Measurements from ENCODE around the gene IL10.
"Not testable (repeated sequence)": the region's sequence is repeated elsewhere in the genome, so short reads cannot be mapped to it uniquely, and the experiment has no call there.

IL10 gene

DNA sequence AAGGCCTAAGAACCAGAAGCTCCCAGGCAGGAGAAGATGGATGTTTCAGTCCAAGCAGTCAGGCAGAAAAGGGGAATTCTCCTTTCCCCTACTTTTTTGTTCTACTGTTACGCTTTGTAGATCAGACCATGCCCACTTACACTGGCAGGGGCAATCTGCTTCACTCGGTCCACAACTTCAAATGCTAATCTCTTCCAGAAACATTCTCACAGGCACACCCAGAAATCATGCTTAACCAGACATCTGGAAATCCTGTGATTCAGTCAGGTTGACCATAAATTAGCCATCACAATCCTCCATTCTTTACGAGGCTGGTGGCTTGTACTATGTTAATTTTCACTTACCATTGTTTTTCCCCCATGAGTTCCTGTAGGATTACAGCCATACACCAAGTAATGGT is 23.8 kb upstream of the IL10 start:
- no peak for DNase-seq (ENCODE audit: low read depth)
- H3K4me3 ChIP-seq (ENCODE audit: low read depth, low read length), result no peak overlapping the region

- H3K4me3 ChIP-seq (ENCODE audit: low read depth, low read length), result no peak overlapping the region
- no peak for DNase-seq (ENCODE audit: low read depth)
Observed at GRCh38 chr1:206794294-206794908, 22.1 kb upstream of the IL10 start.

DNA sequence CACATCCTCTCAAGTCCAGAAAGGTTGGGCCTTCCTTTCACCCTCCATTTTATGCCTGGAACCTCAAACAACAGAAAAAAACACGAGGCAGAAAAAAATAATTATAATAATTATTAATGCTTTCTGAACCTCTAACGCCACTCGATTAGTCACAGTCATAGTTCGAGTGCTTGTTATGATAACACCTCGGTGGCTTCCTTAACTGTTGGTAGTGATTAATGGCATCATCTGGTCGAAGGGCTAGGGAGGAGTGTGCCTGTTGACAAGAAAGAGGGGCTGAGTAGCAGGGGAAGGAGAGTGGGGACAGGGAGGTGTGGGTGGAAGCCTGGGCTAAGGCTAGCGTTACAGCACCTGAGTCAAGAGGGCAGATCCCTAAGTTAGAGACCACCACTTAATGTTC is 21.3 kb upstream of the IL10 start:
- no peak for DNase-seq (ENCODE audit: low read depth)
- no peak overlapping the region for H3K4me3 ChIP-seq (ENCODE audit: low read depth, low read length)

DNA sequence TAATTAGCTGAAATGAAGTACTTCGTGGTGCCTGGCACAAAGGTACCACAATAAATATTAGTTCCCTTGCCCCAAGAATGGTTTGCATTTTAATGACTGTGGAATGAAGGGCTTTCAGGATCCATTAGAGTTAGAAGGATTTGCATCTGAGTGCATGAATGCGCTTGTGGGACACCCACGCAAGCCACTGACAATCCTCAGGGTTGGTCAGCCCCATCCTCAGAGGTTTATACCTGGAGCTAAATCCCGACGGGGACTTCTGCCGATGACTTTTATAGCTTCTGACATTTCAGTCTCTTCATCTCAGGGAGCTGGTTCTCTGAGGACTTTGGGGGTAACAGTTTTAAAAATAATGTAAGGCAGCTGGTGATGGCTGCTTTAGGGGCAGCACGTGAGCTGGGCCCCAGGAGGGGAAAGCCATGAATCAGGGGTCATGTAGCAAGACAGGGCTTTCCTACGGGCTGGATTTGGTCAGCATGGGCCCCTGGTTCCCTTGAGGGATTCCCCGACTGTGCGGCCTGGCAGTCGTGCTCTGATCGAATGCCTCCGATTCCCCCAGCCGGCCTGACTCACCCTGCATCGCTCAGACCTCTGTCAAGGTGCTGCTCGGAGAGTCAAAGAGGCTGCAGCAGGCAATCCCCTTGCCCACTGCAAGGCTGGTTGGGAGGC is 20.8 kb upstream of the IL10 start:
- DNase-seq (ENCODE audit: low read depth), result no peak
- no peak overlapping the region for H3K4me3 ChIP-seq (ENCODE audit: low read depth, low read length)

- H3K4me3 ChIP-seq (ENCODE audit: low read depth, low read length), result no peak overlapping the region
- no peak for DNase-seq (ENCODE audit: low read depth)
Observed at GRCh38 chr1:206790502-206791250, 18.4 kb upstream of the IL10 start.

DNA sequence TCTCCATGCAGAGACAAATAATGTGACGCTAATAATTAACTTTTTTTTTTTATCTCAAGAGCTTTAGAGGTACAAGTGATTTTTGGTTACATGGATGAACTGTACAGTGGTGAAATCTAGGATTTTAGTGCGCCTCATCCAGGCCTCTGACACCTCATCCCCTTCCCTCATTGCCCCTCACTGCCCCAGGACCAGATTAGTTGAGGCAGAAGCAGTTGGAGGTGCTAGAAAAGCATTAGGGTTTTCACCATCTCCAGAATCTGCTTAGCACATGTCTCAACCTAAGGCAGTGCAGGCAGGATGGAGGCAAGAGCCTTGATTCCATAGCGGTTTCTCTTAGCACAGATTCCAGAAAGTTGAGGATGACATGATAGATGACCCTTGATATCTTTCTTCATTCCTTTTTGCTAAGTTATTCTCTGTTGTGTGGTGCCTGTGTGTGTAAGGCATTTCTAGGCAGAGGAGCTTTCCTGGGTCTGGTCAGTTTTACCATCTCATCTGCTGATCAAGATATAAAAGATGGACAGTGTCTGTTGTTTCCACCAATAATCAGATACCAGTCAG is 16.3 kb upstream of the IL10 start:
- no peak for DNase-seq (ENCODE audit: low read depth)
- H3K4me3 ChIP-seq (ENCODE audit: low read depth, low read length), result no peak overlapping the region

GRCh38 chr1:206787891-206788290 is 15.6 kb upstream of the IL10 start:
- H3K4me3 ChIP-seq (ENCODE audit: low read depth, low read length), result no peak overlapping the region
- no peak for DNase-seq (ENCODE audit: low read depth)

DNA sequence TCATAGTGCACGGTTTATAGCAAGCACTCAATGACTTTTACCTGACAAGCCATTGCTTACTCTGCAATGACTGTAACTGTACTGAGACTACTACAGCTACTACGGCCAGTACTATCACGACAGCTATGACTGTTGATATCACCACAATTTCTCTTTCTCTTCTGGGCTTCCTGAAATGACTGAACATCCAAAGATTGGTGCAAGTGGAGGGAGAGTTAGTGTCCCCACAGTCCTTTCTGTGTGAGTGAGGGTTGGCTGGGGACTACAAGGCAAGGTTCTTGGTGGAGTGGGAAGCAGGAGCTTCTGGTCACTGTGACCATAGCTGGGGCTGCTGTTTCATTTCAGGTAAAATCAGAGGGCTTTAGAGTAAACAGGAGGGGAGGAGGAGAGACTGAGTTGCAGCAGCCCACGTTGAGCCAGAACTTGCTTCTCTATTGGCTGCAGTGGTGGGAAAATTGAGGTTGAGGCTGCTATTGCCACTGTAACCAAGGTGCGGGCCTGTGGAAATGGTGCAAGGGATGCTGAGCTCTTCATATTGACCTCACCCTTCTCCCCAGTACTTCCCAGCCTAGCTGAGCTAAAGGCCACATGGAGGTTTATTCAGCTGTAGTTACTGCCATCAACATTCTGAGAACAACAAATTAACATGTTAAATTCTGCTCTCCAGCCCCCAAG is 14.1 kb upstream of the IL10 start:
- DNase-seq (ENCODE audit: low read depth), result no peak
- no peak overlapping the region for H3K4me3 ChIP-seq (ENCODE audit: low read depth, low read length)

DNA sequence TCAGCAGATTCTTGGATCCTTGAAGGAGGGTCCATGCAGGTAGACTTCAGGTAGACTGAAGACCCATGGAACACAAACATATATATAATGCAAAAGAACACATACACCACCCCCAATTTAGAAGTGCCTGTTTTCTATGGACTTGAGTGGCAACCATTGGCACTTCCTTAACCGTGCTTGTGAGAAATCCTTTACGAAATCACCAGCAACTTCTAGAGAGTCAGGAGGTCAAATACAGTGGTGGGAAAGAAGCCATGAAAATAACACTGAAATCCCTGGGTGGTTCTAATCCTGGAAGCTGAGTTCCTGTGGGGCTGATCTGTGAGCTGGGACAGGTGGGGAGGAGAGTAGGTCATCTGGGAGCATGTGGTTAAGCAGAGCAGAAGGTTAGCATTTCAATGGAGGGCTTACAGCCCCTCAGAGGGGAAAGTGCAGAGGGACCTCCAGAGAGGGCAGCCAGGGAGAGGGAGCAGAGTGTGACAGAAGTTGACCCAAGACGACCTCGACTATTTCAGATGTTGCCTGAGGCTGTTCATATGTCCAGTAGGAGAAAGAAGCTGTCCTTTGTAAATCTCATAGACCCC is 13.0 kb upstream of the IL10 start:
- no peak for DNase-seq (ENCODE audit: low read depth)
- no peak overlapping the region for H3K4me3 ChIP-seq (ENCODE audit: low read depth, low read length)

DNA sequence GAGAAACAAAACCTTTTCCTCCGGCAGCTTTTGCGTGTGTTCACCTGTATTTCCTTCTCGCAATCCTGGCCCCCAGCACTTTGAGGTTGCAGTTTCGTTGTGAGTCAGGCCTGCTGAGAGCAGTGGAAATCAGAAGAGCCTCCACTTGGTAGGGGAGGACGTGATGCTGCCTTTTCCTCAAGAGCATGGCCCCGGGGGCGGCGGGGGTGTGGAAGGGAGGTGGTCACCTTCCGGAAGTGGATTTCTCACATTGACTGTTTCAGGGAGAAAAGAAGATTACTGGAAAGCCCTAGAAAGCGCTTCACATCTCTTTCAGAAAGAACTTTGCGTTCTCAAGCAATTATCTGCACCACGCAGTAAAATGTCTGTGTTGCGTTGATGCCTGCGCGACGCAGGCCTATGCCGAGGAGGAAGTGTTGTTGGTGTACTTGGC is 12.2 kb upstream of the IL10 start:
- H3K4me3 ChIP-seq (ENCODE audit: low read depth, low read length), result no peak overlapping the region
- no peak for DNase-seq (ENCODE audit: low read depth)

DNA sequence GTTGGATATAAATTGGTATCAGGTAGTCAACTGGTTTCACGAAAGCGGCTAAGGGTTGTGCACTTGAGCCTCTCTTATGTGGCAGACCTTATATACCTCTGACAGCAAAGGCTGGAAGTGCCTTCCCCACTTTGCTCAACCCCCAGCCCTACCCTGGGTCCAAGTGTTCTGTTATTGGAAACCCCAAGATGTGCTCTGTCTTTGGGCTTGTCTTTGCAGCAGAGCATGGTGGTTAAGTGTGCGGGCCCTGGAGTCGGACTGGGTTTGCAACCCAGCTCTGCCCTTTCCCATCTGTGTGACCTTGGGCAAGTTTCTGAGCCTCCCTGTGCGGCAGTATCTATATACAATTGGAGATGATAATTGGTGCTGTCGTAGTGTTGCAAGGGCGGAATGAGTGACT is 11.2 kb upstream of the IL10 start:
- DNase-seq (ENCODE audit: low read depth), result no peak

GRCh38 chr1:206782448-206782847 is 10.2 kb upstream of the IL10 start:
- DNase-seq (ENCODE audit: low read depth), result no peak
- H3K4me3 ChIP-seq (ENCODE audit: low read depth, low read length), result no peak overlapping the region

More for the DNA sequence above, 11.2 kb upstream of the IL10 start:
- H3K4me3 ChIP-seq (ENCODE audit: low read depth, low read length), result no peak overlapping the region

DNA sequence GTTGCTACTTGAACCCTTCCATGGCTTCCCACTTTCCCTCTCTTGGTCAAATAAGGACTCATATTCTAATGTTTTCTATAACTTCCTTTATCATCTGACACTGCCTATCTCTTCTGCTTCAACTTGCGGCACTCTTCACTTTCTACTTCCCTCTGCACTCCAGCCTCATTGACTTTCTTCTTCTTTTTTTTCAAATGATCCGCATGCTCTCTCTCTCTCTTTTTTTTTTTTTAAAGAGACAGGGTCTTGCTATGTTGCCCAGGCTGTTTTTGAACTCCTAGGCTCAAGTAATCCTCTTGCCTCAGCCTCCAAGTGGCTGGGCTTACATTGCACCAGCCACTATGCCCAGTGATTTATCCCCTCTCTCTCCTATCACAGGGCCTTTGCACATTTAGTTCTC is 7.3 kb upstream of the IL10 start:
- H3K4me3 ChIP-seq (ENCODE audit: low read depth, low read length), result no peak overlapping the region
- DNase-seq (ENCODE audit: low read depth), result no peak

DNA sequence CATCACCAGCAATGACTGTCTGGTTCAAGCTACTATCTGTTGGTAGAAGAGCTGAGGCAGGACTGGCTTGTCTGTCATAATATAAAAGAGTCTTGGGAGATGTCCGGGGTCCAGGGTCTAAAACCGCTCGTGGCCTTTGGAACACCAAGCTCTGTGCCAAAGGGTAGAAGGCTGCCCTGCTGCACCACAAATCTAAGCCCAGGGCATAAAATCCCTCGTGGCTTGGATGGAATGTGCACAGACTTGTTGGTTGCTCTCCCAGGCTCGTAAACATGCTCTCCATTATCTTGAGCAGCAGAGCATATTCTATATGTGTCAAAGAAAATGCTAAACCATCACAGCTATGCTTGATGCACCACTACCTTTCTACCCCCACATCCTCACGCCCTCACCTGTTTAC is 6.6 kb upstream of the IL10 start:
- not testable (repeated sequence) for DNase-seq (ENCODE audit: low read depth); H3K4me3 ChIP-seq (ENCODE audit: low read depth, low read length)

DNA sequence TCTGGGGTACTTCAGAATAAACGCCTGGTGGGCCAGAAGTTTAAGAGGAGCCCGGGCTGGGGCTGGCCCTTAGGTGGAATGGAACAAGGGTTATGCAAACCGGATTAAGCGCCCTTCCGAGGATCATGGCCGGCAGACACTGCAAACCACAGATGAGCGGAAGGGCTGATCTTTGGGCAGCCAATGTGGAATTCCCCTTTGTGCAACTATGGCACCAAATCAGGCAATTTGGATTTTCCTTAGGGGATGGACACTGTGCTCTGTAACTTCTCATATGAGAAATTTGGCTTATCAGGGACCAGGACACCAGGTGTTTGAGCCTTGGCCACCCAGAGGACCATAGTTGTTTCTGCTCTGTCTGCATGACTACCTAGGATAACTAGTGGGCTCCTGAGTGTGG is 5.7 kb upstream of the IL10 start:
- H3K4me3 ChIP-seq (ENCODE audit: low read depth, low read length), result no peak overlapping the region
- DNase-seq (ENCODE audit: low read depth), result no peak

GRCh38 chr1:206776229-206776628 is 3.9 kb upstream of the IL10 start:
- DNase-seq (ENCODE audit: low read depth), result no peak
- no peak overlapping the region for H3K4me3 ChIP-seq (ENCODE audit: low read depth, low read length)

DNA sequence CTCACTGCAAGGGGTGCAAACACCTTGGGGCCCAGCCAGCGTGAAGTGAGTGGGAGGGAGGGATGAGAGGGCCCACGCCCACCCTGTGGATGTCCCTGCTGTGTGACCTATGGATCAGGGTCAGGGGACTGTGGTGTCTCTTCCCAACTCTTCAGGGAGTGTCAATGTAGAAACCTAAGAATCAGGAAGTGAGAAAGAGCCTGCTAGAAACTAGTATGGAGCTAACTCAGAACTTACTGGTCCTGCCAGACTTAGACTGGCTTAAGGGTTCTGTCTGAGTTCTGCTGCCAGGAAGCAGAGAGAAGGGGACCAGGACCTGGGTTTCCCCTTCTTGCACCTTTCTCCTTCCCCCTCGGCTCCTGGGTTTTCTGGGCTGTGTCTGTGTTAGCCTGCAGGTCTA is 1.8 kb upstream of the IL10 start:
- DNase-seq (ENCODE audit: low read depth), result no peak
- no peak overlapping the region for H3K4me3 ChIP-seq (ENCODE audit: low read depth, low read length)

- H3K4me3 ChIP-seq (ENCODE audit: low read depth, low read length), result no peak overlapping the region
- DNase-seq (ENCODE audit: low read depth), result no peak
Observed at GRCh38 chr1:206771338-206771692, 979 bp downstream of the IL10 start.

- no peak within 1 kb of the TSS for H3K4me3 ChIP-seq (ENCODE audit: low read depth, low read length)
- DNase-seq (ENCODE audit: low read depth), result peak; percentile 28
Observed at GRCh38 chr1:206770531-206771337, 1.6 kb downstream of the IL10 start, which contains the start of gene IL19. Gene IL19 (plus strand): TSS chr1:206770773. CDS start chr1:206836663, 65,890 bp downstream.
